ENCODE data around the gene NPTX2.

DNA sequence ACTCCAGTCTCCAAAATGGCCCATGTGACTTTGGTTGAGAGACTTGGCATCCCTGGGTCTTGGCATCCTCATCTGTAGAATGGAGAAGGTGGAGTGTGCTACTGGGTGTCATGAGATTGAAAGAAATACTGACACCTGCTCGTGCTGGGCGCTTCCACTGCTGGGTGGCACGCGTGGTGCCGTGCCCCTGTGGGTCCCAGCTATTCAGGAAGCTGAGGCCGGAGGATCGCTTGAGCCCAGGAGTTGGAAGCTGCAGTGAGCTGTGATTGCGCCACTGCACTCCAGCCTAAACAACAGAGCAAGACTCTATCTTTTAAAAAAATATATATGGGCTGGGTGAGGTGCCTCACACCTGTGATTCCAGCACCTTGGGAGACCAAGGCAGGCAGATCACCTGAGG lies 53.1 kb downstream of the NPTX2 start:
- TF ChIP-seq, protein P1, sequence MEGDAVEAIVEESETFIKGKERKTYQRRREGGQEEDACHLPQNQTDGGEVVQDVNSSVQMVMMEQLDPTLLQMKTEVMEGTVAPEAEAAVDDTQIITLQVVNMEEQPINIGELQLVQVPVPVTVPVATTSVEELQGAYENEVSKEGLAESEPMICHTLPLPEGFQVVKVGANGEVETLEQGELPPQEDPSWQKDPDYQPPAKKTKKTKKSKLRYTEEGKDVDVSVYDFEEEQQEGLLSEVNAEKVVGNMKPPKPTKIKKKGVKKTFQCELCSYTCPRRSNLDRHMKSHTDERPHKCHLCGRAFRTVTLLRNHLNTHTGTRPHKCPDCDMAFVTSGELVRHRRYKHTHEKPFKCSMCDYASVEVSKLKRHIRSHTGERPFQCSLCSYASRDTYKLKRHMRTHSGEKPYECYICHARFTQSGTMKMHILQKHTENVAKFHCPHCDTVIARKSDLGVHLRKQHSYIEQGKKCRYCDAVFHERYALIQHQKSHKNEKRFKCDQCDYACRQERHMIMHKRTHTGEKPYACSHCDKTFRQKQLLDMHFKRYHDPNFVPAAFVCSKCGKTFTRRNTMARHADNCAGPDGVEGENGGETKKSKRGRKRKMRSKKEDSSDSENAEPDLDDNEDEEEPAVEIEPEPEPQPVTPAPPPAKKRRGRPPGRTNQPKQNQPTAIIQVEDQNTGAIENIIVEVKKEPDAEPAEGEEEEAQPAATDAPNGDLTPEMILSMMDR (IDR thresholded peaks at IDR 0.05) = no peak
- TF ChIP-seq POLR2A (IDR thresholded peaks at IDR 0.05) = no peak
- no peak for TF ChIP-seq EP300 (IDR thresholded peaks at IDR 0.05)

Data from suprapubic skin (tissue), 3 donors.